CD4-positive, alpha-beta T cell treated with Interleukin-15 for 4 hours (primary cell): ENCODE data around the gene MRPS6.

ENCODE experiments used
- DNase-seq: peaks from one replicate; pipeline ENCODE4 v3.0.0-alpha.2; 2020; ENCODE audit warnings: low spot score

The MRPS6 gene

GRCh38 chr21:34100790-34101189 lies 27.4 kb downstream of the MRPS6 start:
- no peak for DNase-seq

DNA sequence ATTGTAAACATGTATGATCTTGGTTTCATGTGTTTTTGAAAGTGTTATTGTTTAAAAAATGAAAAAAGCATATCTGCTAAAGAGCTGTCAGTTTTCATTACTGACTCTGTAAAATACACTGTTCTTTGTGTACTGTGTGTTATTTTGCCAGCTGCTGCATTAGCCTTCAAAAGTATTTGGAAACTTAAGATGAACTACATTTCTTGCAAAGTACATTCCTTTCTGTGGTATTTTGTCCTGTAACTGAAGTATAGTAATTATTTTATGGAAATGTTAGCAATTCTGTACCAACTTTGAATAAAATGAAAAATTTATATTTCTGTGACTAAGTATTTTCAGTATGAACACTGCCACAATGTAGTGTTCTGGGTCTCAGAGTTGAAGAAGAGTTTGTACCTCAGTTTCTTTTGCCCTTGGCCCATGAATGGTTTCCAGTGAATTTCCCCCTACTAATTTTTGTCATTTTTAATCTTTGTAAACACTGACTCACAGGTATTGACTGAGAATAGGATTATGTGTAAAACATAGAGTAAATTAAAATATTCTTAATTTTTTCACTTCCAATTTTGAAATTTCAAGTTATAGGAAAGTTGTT lies 32.7 kb downstream of the MRPS6 start:
- no peak for DNase-seq

GRCh38 chr21:34107606-34108005 lies 34.2 kb downstream of the MRPS6 start:
- DNase-seq, result no peak

DNA sequence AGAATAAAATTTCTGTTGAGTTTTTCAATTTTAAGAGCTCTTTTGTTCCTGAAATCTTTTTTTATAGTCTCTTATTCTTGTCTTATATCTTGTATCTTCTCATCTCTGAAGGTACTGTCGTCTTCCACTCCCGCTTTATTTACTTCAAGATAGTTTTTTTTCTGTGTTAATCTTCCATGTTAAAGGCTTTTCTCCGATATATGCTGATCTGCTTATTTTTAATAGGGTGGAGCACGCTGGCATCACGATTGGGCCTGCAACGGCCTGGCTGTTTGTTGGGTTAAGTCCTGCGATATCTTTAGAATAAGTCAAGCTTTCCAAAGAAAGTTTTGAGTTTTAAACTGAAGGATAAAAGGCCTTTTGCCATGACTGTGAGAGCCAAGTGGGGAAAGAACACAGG lies 35.7 kb downstream of the MRPS6 start:
- DNase-seq, result no peak

DNA sequence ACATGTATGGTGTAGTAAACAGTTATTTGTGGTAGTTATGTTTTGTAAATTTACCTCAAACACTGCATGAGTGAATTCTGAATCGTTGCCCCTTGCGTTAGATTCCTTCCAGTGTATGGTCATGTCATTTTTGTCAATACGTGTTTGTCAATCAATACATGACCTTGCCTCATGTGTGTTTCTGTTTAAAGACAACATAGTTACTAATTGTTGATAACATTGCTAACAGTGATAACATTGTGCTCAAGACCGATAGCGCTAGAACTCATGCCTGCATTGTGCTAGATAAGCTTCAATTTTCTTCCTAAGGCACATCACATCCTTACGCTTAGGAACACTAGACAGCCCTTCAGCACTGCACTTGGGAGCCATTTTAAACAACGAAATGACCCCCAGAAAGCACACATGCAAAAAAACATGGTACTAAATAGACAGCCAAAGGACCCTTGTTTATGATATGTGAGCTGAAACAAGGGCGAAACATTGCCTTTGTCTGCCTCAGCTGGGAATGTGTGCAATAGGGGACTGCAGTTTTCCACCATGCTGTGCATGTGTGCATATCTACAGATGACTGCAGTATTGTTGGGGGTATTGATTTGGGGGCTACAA lies 37.3 kb downstream of the MRPS6 start:
- no peak for DNase-seq

- no peak for DNase-seq
Measured at GRCh38 chr21:34112316-34113033, 39.1 kb downstream of the MRPS6 start.

DNA sequence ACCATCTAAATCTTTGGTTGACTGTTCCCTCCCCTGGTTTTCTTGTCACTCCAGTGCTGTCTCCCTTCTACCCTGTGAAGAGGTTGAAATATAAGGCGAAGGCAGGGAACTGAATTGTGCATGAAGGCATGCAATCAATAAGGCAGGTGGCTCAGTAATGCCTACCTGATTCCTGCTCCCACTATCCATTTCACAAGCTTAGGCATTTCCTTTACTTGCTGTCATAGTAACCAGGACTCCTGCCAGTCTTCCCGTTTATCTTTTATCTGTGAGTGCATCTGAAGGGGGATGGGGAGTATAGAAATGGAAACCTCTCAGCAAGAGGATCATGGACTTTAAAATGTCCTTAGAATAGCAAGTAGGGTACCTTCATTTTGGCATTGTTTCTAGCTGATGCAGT lies 40.5 kb downstream of the MRPS6 start:
- no peak for DNase-seq

- no peak for DNase-seq
Measured at GRCh38 chr21:34115160-34115559, 41.8 kb downstream of the MRPS6 start.

DNA sequence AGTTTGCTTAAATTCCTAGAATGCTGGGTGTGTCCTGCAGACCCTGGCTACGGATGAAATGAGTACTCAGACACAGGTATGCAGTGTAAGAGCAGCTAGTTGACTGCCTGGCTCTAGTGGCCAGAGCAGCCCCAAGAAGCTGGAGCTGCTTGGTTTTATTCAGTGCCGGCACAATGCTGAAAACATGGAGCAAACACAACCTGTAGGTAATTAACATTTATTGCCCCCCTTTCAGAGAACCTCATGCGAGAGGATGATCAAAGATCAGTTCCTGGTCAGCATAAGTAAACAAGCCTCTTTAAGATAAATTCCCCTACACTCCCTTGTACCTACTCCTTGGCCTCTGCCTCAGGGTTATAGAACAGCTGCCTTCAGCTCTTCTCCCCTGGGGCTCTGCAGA lies 43.2 kb downstream of the MRPS6 start:
- no peak for DNase-seq

DNA sequence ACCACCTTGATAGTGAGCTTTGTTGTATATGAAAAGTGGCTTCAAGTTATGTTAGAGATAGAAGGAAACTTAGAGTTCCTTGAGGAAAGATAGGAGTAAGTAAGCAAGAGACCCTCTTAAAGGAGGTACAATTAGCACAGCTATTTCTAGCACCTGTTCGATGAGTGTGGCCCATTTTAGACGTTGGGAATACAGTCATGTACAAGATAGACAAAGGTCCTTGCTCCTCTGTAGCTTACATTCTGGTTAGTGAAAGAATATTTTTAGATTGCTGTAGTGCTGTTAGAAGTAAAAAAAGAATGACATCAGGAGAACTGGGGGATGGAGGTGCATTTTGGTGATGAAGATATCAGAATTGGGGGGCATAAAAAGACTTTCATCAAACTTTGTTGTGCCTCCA lies 47.5 kb downstream of the MRPS6 start:
- no peak for DNase-seq

DNA sequence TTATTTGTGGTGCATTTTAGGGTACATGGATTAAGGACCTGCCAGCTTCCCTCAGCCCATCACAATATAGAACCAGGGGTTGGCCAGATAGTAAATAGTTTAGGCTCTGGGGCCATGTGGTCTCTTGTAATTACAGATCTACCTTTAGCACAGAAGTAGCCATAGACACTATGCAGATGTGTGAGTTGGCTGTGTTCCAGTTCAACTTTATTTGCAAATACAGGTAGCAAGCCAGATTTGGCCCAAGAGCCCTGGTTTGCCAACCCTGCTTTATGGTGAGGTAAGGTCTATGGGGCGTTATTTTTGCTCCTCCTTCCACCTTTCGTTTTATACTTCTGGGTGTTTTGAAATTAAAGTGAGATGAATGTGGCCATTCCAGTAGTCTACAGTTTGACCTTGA lies 48.7 kb downstream of the MRPS6 start:
- no peak for DNase-seq

- DNase-seq, result no peak
Measured at GRCh38 chr21:34123609-34124008, 50.2 kb downstream of the MRPS6 start.

DNA sequence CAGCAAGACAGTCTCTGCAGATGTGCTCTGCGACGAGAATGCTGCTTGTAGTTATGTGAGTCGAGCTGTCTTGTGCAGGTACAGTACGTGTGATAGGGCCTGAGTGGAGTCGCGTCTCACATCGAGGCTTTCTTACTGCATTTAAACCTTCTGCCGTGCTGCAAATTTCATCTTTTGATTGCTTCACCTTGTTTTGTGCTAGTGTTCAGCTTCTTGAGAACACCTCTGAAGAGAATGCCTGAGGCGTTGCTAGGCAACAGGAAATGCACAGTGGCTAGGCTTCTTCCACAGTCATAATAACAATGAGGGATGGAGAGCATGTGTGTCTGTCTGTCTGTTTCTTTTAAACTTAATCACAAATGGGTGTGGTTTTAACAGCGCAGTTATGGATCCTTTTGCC lies 52.9 kb downstream of the MRPS6 start:
- DNase-seq, result peak; percentile 49

- no peak for DNase-seq
Measured at GRCh38 chr21:34126691-34127090, 53.3 kb downstream of the MRPS6 start.

DNA sequence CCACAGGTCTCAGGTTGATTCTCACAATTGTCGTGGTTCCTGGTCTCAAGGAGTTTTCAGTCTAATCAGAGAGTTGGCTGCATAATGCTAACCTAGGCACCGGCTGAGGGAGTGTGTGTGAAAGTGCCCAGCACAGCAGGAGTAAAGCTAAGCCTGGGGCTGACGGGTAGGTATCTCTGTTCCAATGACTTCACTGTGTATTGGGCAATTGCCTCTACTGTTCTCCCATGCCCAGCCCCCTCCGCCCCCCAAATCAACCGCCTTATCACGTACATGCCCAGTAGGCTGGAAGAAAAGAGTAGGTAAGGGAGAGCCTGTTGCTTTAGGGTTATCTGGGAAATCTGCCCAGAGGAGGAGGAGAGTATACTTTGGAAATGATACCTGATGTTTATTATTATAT lies 54.7 kb downstream of the MRPS6 start:
- no peak for DNase-seq

DNA sequence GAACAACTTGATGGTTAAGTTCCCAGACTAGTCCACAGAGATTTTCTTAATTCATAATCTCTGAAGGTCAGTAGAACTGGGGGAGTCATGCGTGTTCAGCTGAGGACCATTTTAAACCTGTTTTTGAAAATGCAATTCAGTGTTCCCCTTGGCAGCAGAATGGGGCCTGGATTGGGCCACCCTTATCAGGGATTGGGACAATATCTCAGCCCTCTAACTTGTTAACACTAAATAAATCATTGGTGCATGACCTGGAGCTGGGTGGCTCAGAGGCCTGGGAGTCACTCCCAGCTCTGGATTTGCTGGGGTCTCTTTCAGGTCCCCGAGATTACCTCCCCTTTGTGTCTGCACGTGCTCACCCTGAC lies 55.3 kb downstream of the MRPS6 start:
- DNase-seq, result no peak

DNA sequence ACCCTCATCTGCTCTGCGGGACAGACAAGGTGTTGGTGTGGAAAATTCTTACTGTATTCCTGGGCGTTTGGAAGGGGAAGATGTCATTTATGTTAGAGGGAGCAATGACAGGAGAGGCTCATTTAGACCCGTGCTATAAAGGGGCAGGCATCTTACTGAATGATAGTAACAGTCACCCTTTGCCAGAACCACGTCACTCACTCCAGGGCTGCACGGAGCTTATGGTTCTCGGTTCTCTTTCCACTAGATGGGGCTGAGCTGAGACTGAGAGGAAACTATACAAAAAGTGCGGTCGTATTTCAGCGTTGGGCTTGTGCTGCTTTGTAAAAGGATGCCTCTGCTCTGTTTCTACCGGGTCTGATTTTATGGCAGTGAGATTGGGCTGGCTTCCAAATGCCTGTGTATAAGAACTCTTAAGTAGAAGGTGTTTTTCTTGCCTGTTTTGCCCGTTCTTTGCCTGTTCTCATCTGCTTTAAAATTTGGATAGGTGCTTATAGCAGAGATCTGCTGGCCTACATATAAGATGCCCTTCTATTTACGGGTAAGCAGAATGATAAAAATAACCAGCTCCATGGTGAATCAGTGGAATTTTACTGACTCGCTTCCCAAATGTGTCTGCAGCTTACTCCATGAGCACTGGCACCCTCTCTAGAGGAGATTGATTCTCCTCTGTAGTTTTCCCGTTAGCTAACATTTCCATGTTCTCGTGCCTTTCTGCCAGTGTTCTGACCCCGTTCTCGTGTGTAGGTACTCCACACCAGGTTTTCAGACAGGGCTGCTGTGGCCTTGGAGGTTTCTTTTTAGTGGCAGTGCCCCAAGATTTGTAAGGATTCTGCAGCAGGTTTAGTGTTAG lies 55.9 kb downstream of the MRPS6 start:
- peak; percentile 58 for DNase-seq

GRCh38 chr21:34129901-34130715 lies 56.7 kb downstream of the MRPS6 start:
- DNase-seq, result no peak

DNA sequence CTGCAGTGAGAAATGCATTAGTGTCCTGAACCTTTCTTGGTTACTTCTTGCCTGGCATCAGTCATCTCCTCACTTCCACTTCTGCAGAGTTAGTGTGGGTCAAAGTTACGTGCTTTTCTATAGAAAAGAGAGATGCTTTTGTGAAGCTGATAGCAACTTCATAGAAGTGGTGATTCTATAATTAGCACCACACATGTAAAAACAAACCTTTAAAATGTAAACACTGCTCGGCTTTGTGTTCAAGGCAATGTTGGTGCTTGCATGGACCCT lies 57.3 kb downstream of the MRPS6 start:
- no peak for DNase-seq

DNA sequence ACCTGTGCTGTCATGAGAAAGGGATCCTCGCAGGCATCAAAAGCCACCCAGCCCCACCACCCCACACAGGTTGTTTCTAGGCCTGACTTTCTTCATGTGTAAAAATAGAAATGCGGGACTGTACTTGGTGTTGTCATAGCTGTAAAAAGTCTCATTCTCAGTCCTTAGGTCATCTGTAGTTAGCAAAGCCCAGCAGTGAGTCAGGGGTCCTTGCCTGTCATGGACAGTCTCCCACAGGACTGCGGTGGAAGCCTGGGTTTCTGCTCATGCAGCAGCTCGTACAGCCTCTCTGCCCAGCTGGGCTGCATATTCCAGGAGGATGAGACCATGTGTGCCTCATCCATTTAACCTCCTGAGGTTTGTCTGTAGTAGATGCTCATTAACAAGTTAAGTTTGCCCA lies 58.2 kb downstream of the MRPS6 start:
- DNase-seq, result no peak

DNA sequence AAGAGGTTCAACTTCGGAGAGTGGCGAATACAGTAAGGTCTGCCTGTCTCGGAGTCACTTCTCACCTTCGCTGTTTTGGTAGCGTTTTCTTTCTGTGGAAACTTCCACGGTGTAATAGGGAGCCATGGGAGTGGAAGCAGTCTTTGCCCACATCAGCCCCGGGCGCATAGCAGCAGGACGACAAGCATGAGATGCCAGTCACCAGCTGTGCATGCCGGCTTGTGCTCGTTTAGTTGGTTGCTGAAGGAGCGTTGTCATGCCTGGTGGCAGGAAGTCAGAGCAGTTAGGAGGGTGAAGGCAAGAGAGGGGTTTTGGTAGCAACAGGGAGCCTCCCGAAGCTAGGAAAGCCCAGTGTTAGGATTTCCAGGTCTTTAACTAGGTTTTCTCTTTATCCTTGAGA lies 58.8 kb downstream of the MRPS6 start:
- DNase-seq, result no peak

GRCh38 chr21:34132926-34133325 lies 59.5 kb downstream of the MRPS6 start:
- no peak for DNase-seq
